ENCODE results near the gene NCOR1. TPM values are rescaled to one million over a fixed set of nuclear protein-coding genes. Genes with fewer than 3 reads are reported as not detected.

The NCOR1 gene
- polyA plus RNA-seq, 1 of the 3 experiments (the other 2 are of a cell fraction): 42.1 TPM

- no peak for TF ChIP-seq ZBTB33 (IDR thresholded peaks at IDR 0.05; ENCODE audit: borderline replicate concordance, low read depth)
- no peak for TF ChIP-seq USF2 (IDR thresholded peaks at IDR 0.05; ENCODE audit: borderline replicate concordance, low read depth, low read length)
- no peak for TF ChIP-seq RXRA (IDR thresholded peaks at IDR 0.05; ENCODE audit: borderline replicate concordance, low read depth)
Measured at GRCh38 chr17:16023881-16024280, 191.5 kb downstream of the NCOR1 start (continued).

GRCh38 chr17:16019347-16019746, 196.0 kb downstream of the NCOR1 start:
- H3K27me3 ChIP-seq (ENCODE audit: insufficient read depth): no peaks in the 10 kb centered on the region
- no peaks in the 10 kb centered on the region for H4K20me1 ChIP-seq (ENCODE audit: insufficient read depth)
- ChIA-PET POLR2A (interaction anchor here (0.6 kb wide), 1 partner anchor 7 kb away, joined by 3 read pairs; no protein-coding TSS in a partner anchor), CTCF (interaction anchor here (0.6 kb wide), 1 partner anchor 20 kb away, joined by 3 read pairs; no protein-coding TSS in a partner anchor)
- 100% methylated on average over 1 of the region's 1 CpG for WGBS (ENCODE audit: low lambda C conversion rate)
- no peaks in the 10 kb centered on the region for H3K9me2 ChIP-seq
- H3K4me2 ChIP-seq: no peak overlapping the region
- H3K9ac ChIP-seq: no peak overlapping the region
- H3K4me1 ChIP-seq (ENCODE audit: control insufficient read depth in 1 of 2, insufficient read depth in 2 of 2, low read depth in 1 of 2, low read length in 1 of 2): peaks cover 0 to 8% of the 10 kb centered on the region in 2 experiments; a peak in 1 of 4 replicates
- no peak overlapping the region; a peak in 1 of 4 replicates for H3K27ac ChIP-seq (ENCODE audit: low read depth in 2 of 2, low read length in 1 of 2)
- no peaks in the 10 kb centered on the region for H3K9me3 ChIP-seq
- H3K4me3 ChIP-seq (ENCODE audit: low read depth in 2 of 2, low read length in 1 of 2): no peak overlapping the region
- H2AFZ ChIP-seq (ENCODE audit: low read depth): no peak overlapping the region
- TF ChIP-seq SIN3A (IDR thresholded peaks at IDR 0.05; ENCODE audit: borderline replicate concordance, low read depth, low read length): no peak
- no peak for TF ChIP-seq TCF12 (IDR thresholded peaks at IDR 0.05)
- TF ChIP-seq TEAD4 (IDR thresholded peaks at IDR 0.05; ENCODE audit: borderline replicate concordance, insufficient read depth): no peak
- no peak for TF ChIP-seq MAX (IDR thresholded peaks at IDR 0.05; ENCODE audit: low read depth)
- no peak for TF ChIP-seq YY1 (IDR thresholded peaks at IDR 0.05; ENCODE audit: low read depth)
- no peak for TF ChIP-seq RFX5 (IDR thresholded peaks at IDR 0.05; ENCODE audit: low read length)
- no peak for TF ChIP-seq ELF1 (IDR thresholded peaks at IDR 0.05)
- no peak for TF ChIP-seq SMC3 (IDR thresholded peaks at IDR 0.05; ENCODE audit: low read depth, low read length)
- no peak for TF ChIP-seq FOXM1 (IDR thresholded peaks at IDR 0.05; ENCODE audit: low read depth)
- TF ChIP-seq MXI1 (IDR thresholded peaks at IDR 0.05; ENCODE audit: low read depth, low read length): no peak
- no peak for TF ChIP-seq RAD21 (IDR thresholded peaks at IDR 0.05; ENCODE audit: low read length)
- TF ChIP-seq JUND (IDR thresholded peaks at IDR 0.05): no peak
- TF ChIP-seq EZH2phosphoT487 (IDR thresholded peaks at IDR 0.05; ENCODE audit: borderline replicate concordance, low read depth): no peak
- DNase-seq: no peak
- peaks cover 45 to 83% of the 10 kb centered on the region in 2 experiments for H3K36me3 ChIP-seq (replicated peaks in 1 of 2; ENCODE audit: control insufficient read depth in 1 of 2, insufficient read depth in 2 of 2, low read length in 1 of 2)
- H3K79me2 ChIP-seq (ENCODE audit: insufficient read depth): peaks cover 88% of the 10 kb centered on the region
- peaks cover 52% of the 10 kb centered on the region for H3F3A ChIP-seq (replicated peaks; ENCODE audit: insufficient read depth)
